NCI-H748 (cell line): ENCODE results near the gene DMXL2.
"Not testable (repeated sequence)": the region's sequence is repeated elsewhere in the genome, so short reads cannot be mapped to it uniquely, and the experiment has no call there.

Source experiments
- DNase-seq: peaks from one replicate; lab custom pipeline; 2025; ENCODE audit not compliant: unreplicated experiment; lab: John Stamatoyannopoulos, UW

Gene DMXL2

DNA sequence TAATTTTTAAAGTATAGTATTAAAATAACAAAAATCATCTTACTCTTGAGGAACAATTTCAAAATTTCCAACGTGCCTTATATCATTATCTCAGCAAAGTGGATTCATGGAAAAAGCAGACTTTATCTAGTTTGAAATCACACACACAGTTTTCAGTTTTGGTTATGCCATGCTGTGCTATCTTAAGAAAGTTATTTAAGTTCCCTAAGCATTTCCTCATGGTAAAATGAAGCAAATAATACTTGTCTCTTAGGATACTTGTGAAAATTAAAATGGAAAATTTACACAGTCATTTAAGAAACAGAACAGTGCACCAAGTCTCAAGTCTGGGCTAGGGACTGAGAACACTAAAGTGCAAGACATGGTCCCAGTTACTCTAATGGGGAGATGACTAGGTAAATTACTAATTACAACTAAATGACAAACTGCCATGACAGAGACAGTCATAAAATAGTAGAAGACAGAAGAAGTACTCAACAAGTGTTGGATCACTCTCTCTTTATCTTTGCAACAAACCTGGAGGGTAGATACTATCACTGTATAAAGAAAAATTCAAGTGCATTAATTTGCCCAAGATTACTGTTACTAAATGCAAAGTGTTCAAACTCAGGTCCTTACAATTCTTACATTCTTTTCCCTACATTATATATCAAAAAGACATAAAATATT lies 44.8 kb downstream of the DMXL2 start:
- DNase-seq = no peak

DNA sequence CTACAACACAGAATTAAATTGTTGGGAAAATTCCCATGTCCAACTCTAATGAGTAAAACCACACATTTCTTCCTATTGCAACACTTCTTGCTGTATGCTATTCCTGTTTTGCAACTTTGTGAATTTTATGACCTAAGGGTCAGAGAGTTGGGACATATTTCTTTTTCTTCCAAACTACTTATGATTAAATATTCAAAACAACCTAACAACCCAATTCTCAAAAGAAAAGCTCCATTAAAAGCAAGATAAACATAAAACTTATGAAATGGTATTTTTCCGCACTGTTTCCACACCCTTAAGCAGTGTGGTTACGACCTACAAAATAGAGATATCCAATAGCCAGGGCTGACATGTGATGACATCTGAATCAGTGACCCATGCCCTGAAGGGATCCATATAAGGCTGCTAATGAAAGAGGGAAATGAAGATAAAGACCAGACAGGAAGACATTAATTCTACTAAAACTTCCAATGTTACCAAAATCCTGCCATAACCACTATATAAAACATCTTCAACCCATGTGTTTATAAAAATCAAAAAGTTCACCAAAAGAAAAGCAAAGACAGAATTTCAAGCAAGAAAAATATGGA lies 45.6 kb downstream of the DMXL2 start:
- DNase-seq = no peak

DNA sequence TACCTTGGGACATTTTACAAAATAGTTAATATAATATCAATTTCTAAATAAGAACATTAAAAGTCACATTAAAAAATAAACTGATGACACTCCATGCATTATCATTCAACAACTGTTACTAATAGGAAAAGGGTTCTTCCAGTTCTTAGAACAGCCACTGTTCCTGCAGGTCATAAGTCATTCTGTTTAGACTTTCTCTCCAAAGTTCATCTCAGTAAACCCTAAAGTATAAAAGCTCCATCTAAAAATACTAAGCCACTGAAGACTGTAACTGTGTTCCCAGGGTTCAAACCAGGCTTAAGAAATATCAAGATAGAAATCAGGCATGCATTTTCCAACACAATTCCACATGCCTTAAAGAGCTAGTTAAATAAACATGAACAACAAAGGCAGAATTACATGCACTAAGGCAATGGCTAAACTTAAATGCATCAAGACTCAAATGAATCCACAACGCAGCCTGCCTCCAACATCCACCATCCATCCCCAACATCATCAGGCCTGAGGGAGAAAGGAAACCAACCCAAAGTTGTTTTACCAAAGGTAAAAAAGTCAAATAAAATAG lies 46.2 kb downstream of the DMXL2 start:
- DNase-seq = no peak

DNA sequence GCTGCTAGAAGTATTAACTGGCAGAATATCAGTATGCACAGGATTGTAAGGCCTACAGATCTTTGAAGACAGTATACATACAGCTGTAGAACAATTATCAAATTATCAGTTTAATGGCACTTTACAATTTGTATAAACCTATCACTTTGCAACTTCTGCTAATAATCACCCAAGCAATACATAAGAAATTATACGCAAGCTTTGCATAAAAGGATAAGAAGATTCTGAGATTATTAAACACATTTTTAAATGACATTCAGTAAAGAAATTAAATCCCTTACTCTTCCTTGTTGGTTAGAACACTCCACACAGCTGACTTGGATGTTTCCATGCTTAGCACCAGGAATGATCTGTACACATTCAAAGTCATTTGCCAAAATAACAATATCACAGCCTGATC lies 46.8 kb downstream of the DMXL2 start:
- DNase-seq = no peak

DNA sequence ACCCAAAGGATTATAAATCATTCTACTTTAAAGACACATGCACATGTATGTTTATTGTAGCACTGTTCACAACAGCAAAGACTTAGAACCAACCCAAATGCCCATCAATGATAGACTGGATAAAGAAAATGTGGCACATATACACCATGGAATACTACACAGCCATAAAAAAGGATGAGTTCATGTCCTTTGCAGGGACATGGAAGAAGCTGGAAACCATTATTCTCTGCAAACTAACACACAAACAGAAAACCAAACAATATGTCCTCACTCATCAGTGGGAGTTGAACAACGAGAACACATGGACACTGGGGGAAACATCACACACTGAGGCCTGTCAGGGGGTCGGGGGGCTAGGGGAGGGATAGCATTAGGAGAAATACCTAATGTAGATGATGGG lies 49.2 kb downstream of the DMXL2 start:
- DNase-seq = not testable (repeated sequence)

DNA sequence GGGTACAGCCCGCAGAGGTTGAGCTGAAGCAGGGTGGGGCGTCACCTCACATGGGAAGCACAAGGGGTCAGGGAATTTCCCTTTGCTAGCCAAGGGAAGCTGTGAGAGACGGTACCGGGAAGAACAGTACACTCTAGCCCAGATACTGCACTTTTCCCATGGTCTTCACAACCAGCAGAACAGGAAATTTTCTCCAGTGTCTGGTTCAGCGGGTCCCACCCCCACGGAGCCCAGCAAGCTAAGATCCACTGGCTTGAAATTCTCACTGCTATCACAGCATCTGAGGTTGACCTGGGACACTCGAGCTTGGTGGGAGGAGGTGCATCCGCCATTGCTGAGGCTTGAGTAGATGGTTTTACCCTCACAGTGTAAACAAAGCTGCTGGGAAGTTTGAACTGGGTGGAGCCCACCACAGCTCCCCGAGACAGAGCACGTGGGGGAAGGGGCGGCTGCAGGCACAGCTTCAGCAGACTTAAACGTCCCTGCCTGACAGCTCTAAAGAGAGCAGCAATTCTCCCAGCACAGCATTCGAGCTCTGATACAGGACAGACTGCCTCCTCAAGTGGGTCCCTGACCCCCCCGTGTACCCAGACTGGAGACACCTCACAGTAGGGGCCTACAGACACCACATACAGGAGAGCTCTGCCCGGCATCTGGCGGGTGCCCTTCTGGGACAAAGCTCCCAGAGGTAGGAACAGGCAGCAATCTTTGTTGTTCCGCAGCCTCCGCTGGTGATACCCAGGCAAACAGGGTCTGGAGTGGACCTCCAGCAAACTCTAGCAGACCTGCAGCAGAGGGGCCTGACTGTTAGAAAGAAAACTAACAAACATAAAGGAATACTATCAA lies 53.4 kb downstream of the DMXL2 start:
- DNase-seq = not testable (repeated sequence)

DNA sequence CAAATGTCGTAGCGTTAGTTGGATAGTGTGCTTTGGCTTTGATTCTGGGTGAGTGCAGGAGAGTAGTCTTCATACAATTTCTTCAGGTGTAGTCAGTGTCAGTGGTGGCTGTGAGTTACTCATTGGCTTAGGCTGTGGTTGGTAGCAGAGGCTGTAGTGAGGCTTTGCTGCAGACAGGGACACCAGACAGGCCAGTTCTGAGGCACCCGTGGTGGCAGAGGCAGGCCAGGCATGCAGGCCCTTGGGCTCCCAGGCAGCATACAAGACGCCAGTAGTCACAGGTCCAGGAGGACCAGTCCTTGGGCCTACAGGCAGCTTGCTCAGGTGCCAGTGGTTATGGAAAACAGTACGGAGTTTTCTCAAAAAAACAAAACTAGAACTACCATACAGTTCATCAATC lies 61.3 kb downstream of the DMXL2 start:
- no peak for DNase-seq

DNA sequence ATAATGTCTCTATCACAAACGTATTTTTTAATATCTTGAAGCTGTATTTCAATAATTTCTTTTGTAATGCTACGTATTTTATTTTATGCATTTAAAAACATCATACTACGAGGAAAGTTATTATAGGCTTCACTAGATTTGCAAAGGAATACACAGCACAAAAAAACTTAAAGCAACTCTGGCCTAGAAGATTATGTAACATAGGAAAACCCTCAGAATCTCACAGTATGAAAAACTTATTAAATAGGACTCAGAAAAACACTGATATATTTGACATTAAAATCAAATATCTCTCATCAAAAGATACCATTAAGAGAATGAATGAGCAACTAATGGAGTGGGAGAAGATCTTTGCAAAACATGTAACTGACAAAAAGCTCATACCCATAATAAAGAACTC lies 63.7 kb downstream of the DMXL2 start:
- no peak for DNase-seq

DNA sequence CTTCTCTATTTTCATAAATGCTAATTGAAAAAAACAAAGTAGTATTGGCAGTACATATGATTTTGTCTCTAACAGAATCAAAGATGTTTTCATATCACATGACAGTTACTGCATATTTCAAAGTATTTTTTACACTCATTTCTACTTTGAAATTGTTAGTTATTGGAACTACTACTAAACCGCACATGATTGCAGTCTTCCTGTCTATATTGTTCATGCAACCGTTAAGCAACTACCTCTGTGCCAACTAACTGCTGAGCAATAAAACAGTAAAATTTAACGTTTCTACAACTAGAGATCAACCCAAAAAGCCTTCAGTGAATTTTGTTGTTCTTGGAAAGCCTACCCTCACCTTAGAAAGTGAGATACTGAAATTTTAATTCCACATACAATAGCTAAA lies 64.2 kb downstream of the DMXL2 start:
- DNase-seq = no peak

DNA sequence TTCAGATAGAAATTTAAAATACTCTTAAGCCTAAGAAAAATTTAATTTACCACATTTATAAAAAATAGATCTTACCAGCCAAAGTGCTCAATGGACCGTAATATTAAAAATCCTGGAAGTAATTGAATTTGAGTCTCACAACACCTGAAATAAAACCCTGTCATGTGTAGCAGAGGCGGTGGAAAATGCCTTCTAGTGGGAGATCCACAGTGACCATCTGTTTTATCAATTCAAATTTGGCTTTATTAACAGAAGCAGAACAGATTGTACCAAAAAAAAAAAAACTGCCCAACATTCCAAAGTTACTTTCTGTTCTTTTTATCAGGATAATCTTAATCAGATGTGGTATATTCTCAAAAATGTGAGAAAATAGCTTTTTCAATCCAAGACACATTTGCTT lies 71.7 kb downstream of the DMXL2 start:
- DNase-seq = no peak

DNA sequence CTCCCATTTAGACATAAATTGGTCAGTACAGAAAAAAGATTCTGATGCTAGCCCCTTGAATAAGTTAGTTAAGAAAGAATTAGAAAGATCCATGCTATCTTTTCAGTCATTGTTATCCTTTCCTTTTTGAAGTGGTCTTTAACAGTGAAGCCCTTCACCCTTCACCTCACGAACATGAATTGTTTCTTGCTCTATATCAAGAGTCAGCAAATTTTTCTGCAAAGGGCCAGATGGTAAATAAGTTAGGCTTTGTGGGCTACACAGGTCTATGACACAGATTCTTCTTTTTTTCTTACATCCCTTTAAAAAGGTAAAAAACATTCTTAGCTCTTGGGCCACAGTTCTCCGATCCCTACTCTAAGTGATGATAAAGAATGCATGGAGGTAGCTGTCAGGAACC lies 74.9 kb downstream of the DMXL2 start:
- DNase-seq = no peak

DNA sequence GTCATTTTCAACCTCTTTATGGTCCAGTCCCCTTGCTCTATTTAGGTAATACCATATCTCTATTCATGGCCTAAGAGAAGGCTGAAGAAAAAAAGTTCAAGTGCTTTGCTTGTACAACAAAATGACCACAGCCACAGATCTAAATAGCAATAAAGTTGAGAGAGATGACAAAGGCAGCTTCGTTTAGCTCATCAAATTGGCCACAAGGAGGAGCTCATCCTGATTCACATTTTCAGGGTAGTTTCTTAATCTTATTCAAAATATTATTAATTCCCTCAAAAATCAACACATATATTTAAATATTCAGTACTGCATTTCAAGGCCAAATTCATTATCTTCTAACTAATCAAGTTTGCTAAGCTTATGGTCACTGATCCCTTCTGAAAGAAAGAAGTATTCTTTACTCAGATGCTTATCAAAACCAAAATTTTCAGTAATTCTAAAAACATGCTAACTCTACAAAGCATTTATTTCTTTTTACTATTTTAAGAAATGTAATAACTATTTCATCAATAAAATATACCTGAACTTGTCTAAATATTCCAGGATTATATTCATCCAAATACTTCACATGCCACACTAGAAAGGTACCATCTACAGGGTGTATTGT lies 85.5 kb downstream of the DMXL2 start:
- DNase-seq = peak; percentile 16

DNA sequence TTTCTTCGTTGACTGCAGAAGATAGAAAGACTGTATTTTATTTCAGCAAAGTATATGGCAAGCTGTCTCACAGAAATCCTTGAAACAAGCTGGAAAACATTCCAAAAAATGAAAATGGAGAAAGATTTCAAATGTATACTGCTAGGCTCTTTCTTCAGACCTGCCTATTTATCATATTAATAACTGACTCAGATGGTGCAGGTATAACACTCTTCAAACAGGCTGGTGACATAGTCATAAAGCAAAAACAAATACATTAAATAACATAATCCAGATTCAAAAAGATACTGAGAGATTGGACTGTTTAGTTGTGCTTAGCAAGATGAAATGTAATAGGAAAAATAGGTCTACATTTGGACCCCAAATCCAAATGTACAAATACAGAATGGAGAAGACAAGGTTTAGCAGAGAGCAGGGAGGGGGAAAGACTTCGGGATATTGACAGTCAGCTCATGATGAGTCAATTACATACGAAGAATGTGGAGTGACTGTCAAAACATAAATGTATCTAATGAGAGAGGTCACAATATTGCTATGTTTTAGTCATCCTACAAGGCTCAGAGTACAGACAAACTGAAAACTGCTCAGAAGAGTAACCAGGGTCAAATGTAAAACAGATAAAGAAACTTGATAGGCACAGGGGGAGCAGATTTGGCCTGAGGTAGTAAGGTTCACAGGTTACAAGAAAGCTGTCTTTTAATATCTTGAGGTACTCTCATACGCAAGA lies 88.7 kb downstream of the DMXL2 start:
- no peak for DNase-seq

DNA sequence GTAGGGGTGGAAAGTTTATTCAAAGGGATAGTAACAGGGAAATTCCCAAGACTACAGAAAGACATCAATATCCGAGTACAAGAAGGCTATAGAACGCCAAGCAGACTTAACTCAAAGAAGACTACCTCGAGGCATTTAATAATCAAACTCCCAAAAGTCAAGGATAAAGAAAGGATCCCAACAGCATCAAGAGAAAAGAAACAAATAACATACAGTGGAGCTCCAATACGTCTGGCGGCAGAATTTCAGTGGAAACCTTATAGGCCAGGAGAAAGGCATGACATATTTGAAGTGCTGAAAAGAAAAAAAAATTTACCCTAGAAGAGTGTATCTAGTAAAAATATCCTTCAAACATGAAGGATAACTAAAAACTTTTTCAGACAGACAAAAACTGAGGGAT lies 95.6 kb downstream of the DMXL2 start:
- DNase-seq = no peak

DNA sequence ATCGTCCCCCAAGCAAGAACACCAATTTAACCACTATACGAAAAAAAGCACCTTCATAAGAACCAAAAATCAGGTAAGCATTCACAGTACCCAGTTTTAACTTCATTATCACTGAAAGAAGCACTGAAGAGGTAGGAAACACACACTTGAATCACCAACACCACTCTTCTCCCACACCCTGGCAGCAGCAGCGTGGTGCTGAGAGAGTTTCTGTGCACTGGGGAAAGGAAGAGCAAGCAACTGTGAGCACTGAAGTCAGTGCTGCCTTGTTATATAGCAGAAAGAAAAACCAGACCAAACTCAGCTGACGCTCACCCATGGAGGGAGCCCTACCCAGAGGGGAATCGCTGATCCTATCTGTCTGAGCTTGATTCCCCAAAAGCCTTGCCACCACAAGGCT lies 98.2 kb downstream of the DMXL2 start:
- DNase-seq = no peak

DNA sequence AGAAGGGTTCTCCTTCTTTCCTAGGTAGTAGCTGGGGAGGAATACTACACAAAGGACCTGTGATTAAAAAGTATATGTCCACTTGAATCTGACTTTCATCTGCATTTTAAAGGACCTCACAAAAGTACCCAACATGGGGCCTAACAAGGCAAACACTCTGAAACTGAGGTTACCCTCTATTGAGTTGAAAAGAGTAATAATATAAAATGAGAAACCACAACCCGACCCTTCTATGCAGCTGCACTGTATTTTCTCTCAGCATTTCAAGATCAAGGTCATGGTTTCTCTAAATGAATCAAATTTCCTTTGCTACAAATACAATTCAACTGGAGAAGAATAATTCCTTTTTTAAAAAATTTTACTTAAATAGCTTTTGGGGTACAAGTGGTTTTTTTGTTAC lies 106.3 kb downstream of the DMXL2 start:
- DNase-seq = no peak

DNA sequence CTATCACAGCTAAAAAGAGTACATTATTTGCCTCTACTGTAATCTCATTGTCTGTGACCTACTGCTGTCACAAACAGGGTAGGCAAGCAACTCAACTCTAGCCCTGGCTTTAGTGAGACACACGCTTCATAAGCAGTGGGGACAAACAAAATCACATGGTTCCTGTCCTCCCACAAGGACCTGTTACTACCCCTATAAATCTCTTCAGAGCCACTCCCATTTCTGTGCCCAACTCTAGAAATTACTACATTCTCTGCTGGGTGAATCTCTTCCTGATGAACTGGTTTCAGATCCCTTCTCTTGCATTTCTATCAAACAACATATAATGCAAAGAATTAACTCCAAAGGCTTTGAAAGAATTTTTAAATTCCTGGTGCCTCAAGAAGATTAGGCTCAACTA lies 117.3 kb downstream of the DMXL2 start:
- no peak for DNase-seq

DNA sequence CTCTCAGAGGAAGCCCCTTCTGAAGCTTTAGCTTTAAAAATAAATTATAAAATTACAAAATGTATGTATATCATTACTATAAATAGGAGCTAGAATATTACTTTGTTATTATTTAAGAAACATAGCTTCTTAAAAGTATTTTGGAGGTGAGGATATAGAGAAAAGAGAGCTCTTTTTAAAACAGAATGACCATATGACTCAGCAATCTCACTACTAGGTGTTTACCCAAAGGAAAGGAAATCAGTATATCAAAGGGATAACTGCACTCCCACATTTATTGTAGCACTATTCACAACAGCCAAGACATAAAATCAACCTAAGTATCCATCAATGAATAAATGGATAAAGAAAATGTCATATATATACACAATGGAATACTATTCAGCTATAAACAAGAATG lies 119.6 kb downstream of the DMXL2 start:
- no peak for DNase-seq

DNA sequence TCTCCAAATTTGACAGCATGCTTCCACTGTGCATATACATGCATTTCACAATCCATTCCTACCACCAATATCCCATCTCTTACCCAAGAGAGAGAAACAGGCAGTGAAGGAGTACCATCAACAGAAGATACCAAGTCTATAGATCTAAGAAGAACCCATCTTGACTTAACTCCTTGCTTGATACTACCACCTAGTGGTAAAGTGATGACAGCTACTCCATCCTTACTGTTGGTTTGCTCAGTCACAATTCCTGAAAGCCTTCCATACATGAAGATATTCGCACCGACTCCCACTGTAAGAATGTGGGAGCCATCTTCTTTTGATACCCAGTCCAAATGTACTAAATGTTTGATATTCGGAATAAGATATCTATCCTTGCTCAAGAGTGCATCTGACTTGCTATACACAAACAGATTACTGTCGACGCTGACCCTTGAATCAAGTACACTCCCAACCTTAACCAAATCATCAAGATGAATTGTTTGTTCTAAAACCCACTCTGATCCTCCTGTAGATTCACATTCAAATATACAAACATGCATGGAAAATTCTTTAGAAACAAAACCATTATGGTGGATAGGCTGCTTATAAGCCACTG lies 123.1 kb downstream of the DMXL2 start:
- DNase-seq = peak; percentile 13

DNA sequence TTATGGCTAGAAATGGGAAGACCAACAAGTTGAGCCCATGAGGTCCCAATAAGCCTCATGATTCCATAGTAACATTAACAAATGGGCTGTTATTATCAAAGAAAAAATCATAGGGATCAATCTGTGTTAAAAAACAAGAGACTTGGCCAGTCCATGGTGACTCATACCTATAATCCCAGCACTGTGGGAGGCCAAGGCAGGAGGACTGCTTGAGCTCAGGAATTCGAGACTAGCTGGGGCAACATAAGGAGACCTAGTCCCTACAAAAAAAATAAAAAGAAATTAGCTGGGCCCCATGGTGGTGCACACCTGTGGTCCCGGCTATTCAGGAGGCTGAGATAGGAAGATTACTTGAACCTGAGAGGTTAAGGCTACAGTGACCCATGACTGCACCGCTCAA lies 124.8 kb downstream of the DMXL2 start:
- DNase-seq = no peak

DNA sequence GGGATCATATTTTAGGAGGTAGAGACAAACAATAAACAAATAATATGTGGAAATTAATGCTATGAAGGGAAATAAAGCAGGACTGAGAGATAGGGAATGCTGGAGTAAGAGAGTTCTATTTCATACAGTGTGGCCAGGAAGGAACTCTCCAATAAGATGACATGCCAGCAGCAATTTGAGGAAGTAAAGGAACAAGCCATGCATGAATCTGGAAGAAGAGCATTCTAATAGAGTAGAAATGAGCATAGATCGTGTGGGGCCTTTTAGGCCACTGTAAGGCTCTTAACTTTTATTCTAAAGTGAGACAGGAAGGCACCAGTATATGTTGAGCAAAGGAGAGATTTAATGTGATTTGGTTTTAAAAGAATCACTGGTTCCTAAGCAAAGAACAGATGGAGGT lies 126.3 kb downstream of the DMXL2 start:
- no peak for DNase-seq
